NCI-H2107 treated with DMSO at 0.1 percent for 48 hours (cell line): ENCODE measurements around the gene STAG1.
"Not testable (repeated sequence)": the region's sequence is repeated elsewhere in the genome, so short reads cannot be mapped to it uniquely, and the experiment has no call there.

Source experiments
- DNase-seq: peaks from one replicate; lab custom pipeline; 2025; ENCODE audit not compliant: unreplicated experiment; lab: John Stamatoyannopoulos, UW

STAG1 gene

DNA sequence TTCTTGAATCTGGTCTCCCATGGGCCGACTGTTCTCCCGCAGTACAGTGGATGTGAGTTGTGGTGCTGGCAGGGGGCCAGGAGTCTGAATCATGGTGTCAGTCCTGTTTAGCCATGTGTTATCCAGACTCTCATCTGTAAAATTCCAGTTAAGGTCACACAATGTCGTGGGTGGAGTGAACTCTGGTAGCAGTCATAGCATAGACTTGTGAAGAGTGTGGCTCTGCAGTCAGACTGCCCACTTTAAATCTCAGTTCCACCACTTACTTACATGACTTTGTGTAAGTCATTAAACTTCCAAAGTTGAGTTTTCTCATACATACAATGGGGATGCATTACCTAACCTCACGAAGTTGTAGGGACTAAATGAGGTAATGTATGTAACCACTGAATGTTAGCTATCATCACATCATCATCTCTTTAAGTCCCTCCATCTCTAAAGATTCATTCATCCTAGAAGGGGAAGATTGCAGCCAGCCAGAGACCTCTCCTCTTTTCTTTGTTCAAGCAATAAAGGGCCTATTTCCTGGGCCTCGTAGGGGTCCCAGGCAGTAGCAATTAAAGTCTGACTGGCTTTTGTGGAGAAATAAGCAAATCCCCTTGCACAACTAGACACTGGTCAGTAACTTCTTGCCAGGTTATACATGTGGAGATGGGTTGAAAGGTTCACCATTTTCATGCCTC is 408.2 kb downstream of the STAG1 start:
- DNase-seq, result no peak

DNA sequence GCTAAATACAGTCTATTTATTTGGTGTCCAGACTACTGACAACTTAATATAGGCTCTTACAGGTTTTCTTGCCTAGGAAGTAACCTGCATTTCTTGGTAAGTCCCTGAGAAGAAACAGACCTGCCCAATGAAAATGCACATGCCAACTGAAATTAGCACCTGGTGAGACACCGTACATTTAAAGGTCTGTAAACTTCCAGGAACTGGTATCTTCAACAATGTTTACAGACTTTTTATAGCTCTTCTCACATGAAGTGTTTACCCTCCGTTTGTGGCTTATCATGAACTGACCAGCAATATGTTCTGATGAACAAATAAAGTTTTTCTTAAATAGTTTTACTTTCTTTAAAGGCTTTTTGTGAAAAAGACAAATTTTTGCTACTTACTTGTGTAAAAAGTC is 408.7 kb downstream of the STAG1 start:
- no peak for DNase-seq

GRCh38 chr3:136336329-136337100 is 415.7 kb downstream of the STAG1 start:
- DNase-seq, result no peak

- DNase-seq, result not testable (repeated sequence)
These were observed 417.5 kb downstream of the STAG1 start for GRCh38 chr3:136334726-136335125.

DNA sequence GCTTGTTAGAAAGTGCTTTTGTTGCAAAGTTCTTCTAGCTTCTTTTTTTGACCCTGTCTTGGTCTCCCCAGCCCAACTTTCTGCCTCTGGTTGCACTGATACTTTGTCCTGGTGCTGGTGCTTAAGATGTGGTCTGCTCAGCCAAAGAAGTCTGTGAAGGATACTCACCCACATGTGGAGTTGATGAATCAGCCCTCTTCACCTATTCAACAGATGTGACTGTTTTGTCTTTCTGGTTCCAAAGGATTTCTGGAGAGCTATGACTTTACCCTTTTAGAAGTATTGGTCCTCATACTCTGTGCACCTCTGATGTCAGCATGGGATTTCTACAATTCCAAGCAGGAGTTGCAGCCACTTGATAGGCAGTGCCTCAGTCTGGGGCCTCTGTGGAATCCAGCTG is 418.0 kb downstream of the STAG1 start:
- no peak for DNase-seq

DNA sequence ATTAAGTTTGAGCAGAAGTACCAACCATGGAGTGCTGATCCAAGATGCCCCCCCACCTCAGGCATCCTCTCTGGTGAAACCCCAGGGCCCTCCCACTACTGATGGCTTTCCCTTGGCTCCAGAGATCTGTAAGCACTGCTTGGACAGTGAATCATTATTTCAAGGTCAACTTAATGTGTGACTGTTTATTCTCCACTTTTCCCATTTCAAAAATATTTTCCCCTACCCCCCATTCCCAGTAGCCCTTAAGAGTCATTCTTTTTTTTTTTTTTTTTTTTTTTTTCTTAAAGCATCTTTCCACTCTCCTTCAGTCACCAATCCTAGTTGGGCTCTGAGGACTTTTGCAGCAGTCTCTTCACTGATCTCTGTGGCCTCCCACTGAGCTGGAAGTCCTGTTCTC is 419.4 kb downstream of the STAG1 start:
- no peak for DNase-seq

- no peak for DNase-seq
These were observed 419.9 kb downstream of the STAG1 start for GRCh38 chr3:136332302-136332701.

DNA sequence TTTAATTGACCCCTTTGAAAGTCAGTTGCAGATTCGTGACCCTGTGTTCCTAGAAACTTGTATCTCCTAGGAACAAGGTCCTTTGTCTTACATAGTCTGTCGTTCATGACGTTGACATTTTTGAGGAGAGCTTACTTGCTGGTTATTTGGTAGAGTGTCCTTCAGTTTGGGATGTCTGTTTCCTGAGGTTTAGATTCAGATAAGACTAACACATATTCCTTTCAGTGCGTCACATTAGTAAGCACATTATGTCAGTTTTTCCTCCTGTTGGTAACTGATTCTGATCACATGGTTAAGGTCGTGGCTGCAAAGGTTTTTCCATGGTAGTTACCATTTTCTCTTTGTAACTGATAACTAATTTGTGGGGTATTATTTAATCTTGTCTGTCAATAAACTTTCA is 421.3 kb downstream of the STAG1 start:
- no peak for DNase-seq

- no peak for DNase-seq
These were observed 422.6 kb downstream of the STAG1 start for GRCh38 chr3:136329593-136329992.

- DNase-seq, result no peak
These were observed 424.5 kb downstream of the STAG1 start for GRCh38 chr3:136327671-136328070.

- DNase-seq, result no peak
These were observed 425.9 kb downstream of the STAG1 start for GRCh38 chr3:136326316-136326715.

DNA sequence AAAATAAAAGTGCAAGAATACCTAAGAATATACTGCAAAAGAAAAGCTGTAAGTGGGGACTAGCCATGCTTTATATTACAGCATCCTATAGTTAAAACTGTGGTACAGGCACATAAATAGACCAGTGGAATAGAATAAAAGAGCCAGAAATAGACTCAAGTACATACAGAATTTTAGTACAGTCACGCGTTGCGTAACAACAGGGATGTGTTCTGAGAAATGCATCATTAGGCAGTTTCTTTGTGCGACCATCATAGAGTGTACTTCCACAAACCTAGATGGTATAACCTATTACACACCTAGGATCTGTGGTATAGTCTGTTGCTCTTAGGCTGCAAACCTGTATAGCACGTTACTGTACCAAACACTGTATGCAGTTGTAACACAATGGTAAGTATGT is 440.2 kb downstream of the STAG1 start:
- DNase-seq, result no peak

DNA sequence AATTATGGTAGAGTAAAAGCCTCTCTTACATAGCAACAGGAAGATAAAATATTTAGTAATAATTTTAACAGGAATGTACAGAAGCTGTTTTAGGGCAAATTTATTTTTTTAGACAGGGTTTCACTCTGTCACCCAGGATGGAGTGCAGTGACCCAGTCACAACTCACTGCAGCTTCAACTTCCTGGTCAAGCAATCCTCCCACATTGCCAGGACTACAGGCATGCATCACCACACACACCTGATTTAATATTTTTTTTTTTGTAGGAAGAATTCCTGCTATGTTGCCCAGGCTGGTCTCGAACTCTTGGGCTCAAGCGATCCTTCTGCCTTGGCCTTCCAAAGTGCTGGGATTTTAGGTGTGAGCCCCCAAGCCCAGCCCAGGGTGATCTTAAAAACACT is 440.9 kb downstream of the STAG1 start:
- DNase-seq, result no peak

DNA sequence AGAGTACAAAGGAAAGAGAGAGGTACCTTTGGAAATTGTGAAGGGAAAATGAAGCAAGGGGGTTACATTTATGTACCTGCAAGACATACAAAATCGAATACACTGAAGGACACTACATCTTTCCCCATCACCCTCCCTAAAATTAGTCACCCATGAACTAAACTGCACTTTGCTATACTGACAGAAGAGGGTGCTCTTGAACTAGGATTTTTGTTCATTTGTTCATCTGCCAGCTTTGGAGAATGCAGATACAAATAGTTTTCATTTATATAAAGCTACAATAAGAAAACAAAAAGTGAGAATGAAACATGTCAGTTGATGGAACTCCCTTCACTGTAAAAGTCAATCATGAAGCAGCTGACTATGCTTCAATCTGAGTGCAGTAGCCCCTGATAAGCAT is 446.3 kb downstream of the STAG1 start:
- DNase-seq, result peak; percentile 34

DNA sequence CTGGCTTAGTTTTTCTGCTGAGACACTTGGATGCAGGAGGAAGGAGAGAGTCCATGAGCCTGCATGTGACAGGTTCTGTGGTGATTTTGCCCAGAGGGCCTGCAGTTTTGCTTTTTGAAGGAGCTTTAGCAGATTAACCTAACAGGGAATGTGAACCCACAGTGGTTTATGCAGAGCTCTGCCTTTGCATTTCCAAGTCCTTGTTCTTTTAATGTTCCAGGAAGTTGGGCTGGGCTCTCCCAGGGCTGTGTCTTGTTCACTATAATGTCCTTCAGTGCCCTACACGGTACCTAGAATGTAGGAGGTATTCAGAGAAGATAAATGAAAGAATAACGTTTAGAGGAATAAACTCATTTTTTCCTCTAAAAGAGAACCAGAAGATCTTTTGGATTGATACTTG is 451.7 kb downstream of the STAG1 start:
- no peak for DNase-seq

GRCh38 chr3:136297826-136298225 is 454.4 kb downstream of the STAG1 start:
- DNase-seq, result no peak

DNA sequence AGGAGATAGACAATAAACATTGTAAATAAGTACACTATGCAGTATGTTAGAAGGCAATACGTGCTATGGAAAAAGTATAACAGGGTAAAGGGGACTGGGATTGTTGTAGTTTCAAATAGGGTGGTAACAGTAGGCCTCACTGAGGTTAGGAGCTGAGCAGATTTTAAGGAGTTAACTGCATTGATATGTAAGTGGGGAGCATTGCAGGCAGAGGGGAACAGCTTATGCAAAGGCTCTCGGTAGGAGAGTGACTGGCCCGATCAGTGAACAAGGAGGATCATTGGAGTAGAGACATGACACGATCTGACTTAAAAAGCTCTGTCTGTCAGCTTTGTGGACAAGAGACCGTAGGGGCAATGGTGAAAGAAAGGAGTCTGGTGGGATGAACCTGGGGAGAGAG is 455.2 kb downstream of the STAG1 start:
- DNase-seq, result no peak

DNA sequence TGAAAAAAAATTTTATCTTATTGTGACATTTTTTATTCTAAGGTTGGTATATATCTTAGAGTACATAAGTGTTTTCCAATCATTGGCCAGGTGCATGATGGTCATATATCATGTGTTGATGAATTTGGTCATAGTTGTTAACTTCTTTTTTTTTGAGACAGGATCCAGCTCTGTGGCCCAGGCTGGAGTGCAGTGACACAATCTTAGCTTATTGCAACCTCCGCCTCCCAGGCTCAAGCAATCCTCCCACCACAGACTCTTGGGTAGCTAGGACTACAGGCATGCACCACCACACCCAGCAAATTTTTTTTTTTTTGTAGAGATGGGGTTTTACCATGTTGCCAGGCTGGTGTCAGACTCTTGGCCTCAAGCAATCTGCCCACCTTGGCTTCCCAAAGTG is 458.0 kb downstream of the STAG1 start:
- no peak for DNase-seq

GRCh38 chr3:136293279-136293678 is 458.9 kb downstream of the STAG1 start:
- no peak for DNase-seq

DNA sequence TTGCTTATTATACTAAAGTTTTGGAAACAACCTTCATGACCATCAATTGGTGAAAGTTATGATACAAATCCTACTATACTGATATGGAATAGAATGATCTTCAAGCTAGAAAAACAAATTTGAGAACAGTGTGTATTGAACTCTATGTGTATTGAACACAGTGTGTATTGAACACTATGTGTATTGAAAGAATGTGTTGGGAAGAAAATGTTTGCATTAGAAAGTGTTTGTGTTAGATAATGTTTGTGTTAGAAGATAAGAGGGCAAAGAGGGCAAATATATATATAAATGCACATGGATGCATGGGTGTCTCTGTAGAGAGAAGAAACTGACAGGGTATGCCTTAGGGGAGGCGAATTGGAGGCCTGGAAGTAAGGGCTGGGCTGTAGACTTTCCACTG is 459.7 kb downstream of the STAG1 start:
- DNase-seq, result no peak

DNA sequence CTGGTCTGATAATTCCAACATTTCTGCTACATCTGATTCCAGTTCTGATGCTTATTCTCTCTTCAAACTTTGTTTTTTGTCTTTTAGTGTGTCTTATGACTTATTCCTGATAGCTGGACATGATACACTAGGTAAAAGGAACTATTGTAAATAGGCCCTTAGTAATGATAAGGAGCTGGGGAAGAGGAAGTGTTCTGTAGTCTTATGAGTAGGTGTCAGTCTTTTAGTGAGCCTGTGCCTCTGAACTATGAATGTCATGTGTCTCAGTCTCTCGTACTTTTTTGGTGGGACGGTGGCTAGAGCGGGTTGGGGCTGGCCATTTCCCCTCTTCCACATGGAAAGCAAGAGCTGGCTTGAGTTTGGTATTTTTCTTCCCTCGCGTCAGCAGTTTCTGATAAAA is 460.9 kb downstream of the STAG1 start:
- DNase-seq, result no peak
